ENCODE data around the gene ACOD1.
A peak's percentile ranks its signal among the peaks of the same experiment; 100 is the strongest.

The ACOD1 gene

GRCh38 chr13:76991796-76992547 lies 43.7 kb downstream of the ACOD1 start, which contains the start of gene CLN5:
CLN5 (plus strand) TSS chr13:76992081; CDS start chr13:76992099, 18 bp downstream.
- H3K27ac ChIP-seq (ENCODE audit: low read depth, low read length) = peak within 1 kb of the TSS; percentile 72
- H3K9me3 ChIP-seq (ENCODE audit: control insufficient read depth, insufficient read depth, low read length) = no peaks in the 10 kb centered on the region
- peaks cover 14% of the 10 kb centered on the region for H3K36me3 ChIP-seq (ENCODE audit: control insufficient read depth, insufficient read depth, low read length)
- peaks cover 5% of the 10 kb centered on the region; the same call in 1 of the 2 replicates for H3K4me1 ChIP-seq (ENCODE audit: control insufficient read depth, insufficient read depth, low read length)
- no peaks in the 10 kb centered on the region for H3K27me3 ChIP-seq (ENCODE audit: control insufficient read depth, insufficient read depth, low read length)
- peak within 1 kb of the TSS; percentile 81 for H3K9ac ChIP-seq (ENCODE audit: low read depth, low read length)
- H3K4me3 ChIP-seq (ENCODE audit: low read depth, low read length) = peak within 1 kb of the TSS; percentile 91

GRCh38 chr13:76992548-76993001 lies 44.3 kb downstream of the ACOD1 start:
- H3K27me3 ChIP-seq (ENCODE audit: control insufficient read depth, insufficient read depth, low read length) = no peaks in the 10 kb centered on the region
- peaks cover 5% of the 10 kb centered on the region; the same call in 1 of the 2 replicates for H3K4me1 ChIP-seq (ENCODE audit: control insufficient read depth, insufficient read depth, low read length)
- H3K27ac ChIP-seq (ENCODE audit: low read depth, low read length) = peak overlapping the region; percentile 72
- peak overlapping the region; percentile 91 for H3K4me3 ChIP-seq (ENCODE audit: low read depth, low read length)
- peak overlapping the region; percentile 81 for H3K9ac ChIP-seq (ENCODE audit: low read depth, low read length)
- no peaks in the 10 kb centered on the region for H3K9me3 ChIP-seq (ENCODE audit: control insufficient read depth, insufficient read depth, low read length)
- H3K36me3 ChIP-seq (ENCODE audit: control insufficient read depth, insufficient read depth, low read length) = peaks cover 14% of the 10 kb centered on the region

- Histone ChIP-seq H3K4me3 (ENCODE audit: low read depth, low read length) (peak overlapping the region; percentile 91), H3K27me3 (ENCODE audit: control insufficient read depth, insufficient read depth, low read length) (no peaks in the 10 kb centered on the region), H3K27ac (ENCODE audit: low read depth, low read length) (no peak overlapping the region), H3K4me1 (ENCODE audit: control insufficient read depth, insufficient read depth, low read length) (peaks cover 5% of the 10 kb centered on the region; the same call in 1 of the 2 replicates), H3K9me3 (ENCODE audit: control insufficient read depth, insufficient read depth, low read length) (no peaks in the 10 kb centered on the region), H3K36me3 (ENCODE audit: control insufficient read depth, insufficient read depth, low read length) (peaks cover 17% of the 10 kb centered on the region), H3K9ac (ENCODE audit: low read depth, low read length) (peak overlapping the region; percentile 81)
Measured at GRCh38 chr13:76993021-76993420, 44.7 kb downstream of the ACOD1 start.

- Histone ChIP-seq H3K4me3 (ENCODE audit: low read depth, low read length) (peak overlapping the region; percentile 91), H3K4me1 (ENCODE audit: control insufficient read depth, insufficient read depth, low read length) (peaks cover 5% of the 10 kb centered on the region; the same call in 1 of the 2 replicates), H3K9ac (ENCODE audit: low read depth, low read length) (no peak overlapping the region)
Measured at GRCh38 chr13:76993473-76993872, 45.2 kb downstream of the ACOD1 start.

GRCh38 chr13:76994281-76994680 lies 46.0 kb downstream of the ACOD1 start:
- Histone ChIP-seq H3K9me3 (ENCODE audit: control insufficient read depth, insufficient read depth, low read length) (no peaks in the 10 kb centered on the region), H3K36me3 (ENCODE audit: control insufficient read depth, insufficient read depth, low read length) (peaks cover 28% of the 10 kb centered on the region), H3K4me3 (ENCODE audit: low read depth, low read length) (no peak overlapping the region), H3K9ac (ENCODE audit: low read depth, low read length) (no peak overlapping the region), H3K27me3 (ENCODE audit: control insufficient read depth, insufficient read depth, low read length) (no peaks in the 10 kb centered on the region), H3K27ac (ENCODE audit: low read depth, low read length) (no peak overlapping the region), H3K4me1 (ENCODE audit: control insufficient read depth, insufficient read depth, low read length) (peaks cover 5% of the 10 kb centered on the region; the same call in 1 of the 2 replicates)

More at GRCh38 chr13:76993473-76993872, 45.2 kb downstream of the ACOD1 start:
- H3K9me3 ChIP-seq (ENCODE audit: control insufficient read depth, insufficient read depth, low read length) = no peaks in the 10 kb centered on the region
- no peaks in the 10 kb centered on the region for H3K27me3 ChIP-seq (ENCODE audit: control insufficient read depth, insufficient read depth, low read length)
- H3K27ac ChIP-seq (ENCODE audit: low read depth, low read length) = no peak overlapping the region
- H3K36me3 ChIP-seq (ENCODE audit: control insufficient read depth, insufficient read depth, low read length) = peaks cover 22% of the 10 kb centered on the region

- no peaks in the 10 kb centered on the region for H3K9me3 ChIP-seq (ENCODE audit: control insufficient read depth, insufficient read depth, low read length)
- H3K27me3 ChIP-seq (ENCODE audit: control insufficient read depth, insufficient read depth, low read length) = no peaks in the 10 kb centered on the region
- no peaks in the 10 kb centered on the region for H3K4me1 ChIP-seq (ENCODE audit: control insufficient read depth, insufficient read depth, low read length)
- H3K9ac ChIP-seq (ENCODE audit: low read depth, low read length) = no peak overlapping the region
- H3K36me3 ChIP-seq (ENCODE audit: control insufficient read depth, insufficient read depth, low read length) = peaks cover 51% of the 10 kb centered on the region
- no peak overlapping the region for H3K4me3 ChIP-seq (ENCODE audit: low read depth, low read length)
- H3K27ac ChIP-seq (ENCODE audit: low read depth, low read length) = no peak overlapping the region
Measured at GRCh38 chr13:77000475-77000874, 52.2 kb downstream of the ACOD1 start.

GRCh38 chr13:77001540-77001939 lies 53.2 kb downstream of the ACOD1 start:
- peaks cover 48% of the 10 kb centered on the region for H3K36me3 ChIP-seq (ENCODE audit: control insufficient read depth, insufficient read depth, low read length)

GRCh38 chr13:77001963-77002587 lies 53.8 kb downstream of the ACOD1 start:
- Histone ChIP-seq H3K36me3 (ENCODE audit: control insufficient read depth, insufficient read depth, low read length) (peaks cover 51% of the 10 kb centered on the region), H3K4me3 (ENCODE audit: low read depth, low read length) (no peak overlapping the region), H3K4me1 (ENCODE audit: control insufficient read depth, insufficient read depth, low read length) (no peaks in the 10 kb centered on the region), H3K27me3 (ENCODE audit: control insufficient read depth, insufficient read depth, low read length) (no peaks in the 10 kb centered on the region), H3K27ac (ENCODE audit: low read depth, low read length) (no peak overlapping the region), H3K9me3 (ENCODE audit: control insufficient read depth, insufficient read depth, low read length) (no peaks in the 10 kb centered on the region), H3K9ac (ENCODE audit: low read depth, low read length) (no peak overlapping the region)

More at GRCh38 chr13:77001540-77001939, 53.2 kb downstream of the ACOD1 start:
- Histone ChIP-seq H3K9ac (ENCODE audit: low read depth, low read length) (no peak overlapping the region), H3K4me3 (ENCODE audit: low read depth, low read length) (no peak overlapping the region), H3K9me3 (ENCODE audit: control insufficient read depth, insufficient read depth, low read length) (no peaks in the 10 kb centered on the region), H3K4me1 (ENCODE audit: control insufficient read depth, insufficient read depth, low read length) (no peaks in the 10 kb centered on the region), H3K27me3 (ENCODE audit: control insufficient read depth, insufficient read depth, low read length) (no peaks in the 10 kb centered on the region), H3K27ac (ENCODE audit: low read depth, low read length) (no peak overlapping the region)

- no peaks in the 10 kb centered on the region for H3K9me3 ChIP-seq (ENCODE audit: control insufficient read depth, insufficient read depth, low read length)
- H3K4me3 ChIP-seq (ENCODE audit: low read depth, low read length) = no peak overlapping the region
- H3K27ac ChIP-seq (ENCODE audit: low read depth, low read length) = no peak overlapping the region
- H3K4me1 ChIP-seq (ENCODE audit: control insufficient read depth, insufficient read depth, low read length) = no peaks in the 10 kb centered on the region
- H3K36me3 ChIP-seq (ENCODE audit: control insufficient read depth, insufficient read depth, low read length) = peaks cover 57% of the 10 kb centered on the region
- H3K27me3 ChIP-seq (ENCODE audit: control insufficient read depth, insufficient read depth, low read length) = no peaks in the 10 kb centered on the region
- H3K9ac ChIP-seq (ENCODE audit: low read depth, low read length) = no peak overlapping the region
Measured at GRCh38 chr13:77002590-77003190, 54.4 kb downstream of the ACOD1 start.
